ENCODE data around the gene ARRDC2. TPM values are rescaled to one million over a fixed set of nuclear protein-coding genes. Genes with fewer than 3 reads are reported as not detected.

The ARRDC2 gene
- total and polyA plus RNA-seq, 2 of the 13 experiments (the other 11 are each of a cell fraction or from before 2014, with no cell fraction given): 2.1 to 3.4 TPM

- no peak for TF ChIP-seq ZBTB43 (CRISPR knock-in tag; conservative IDR thresholded peaks at IDR 0.05)
- TF ChIP-seq PRDM10 (CRISPR knock-in tag; IDR thresholded peaks at IDR 0.05; ENCODE audit: low read depth): peak; percentile 97
- TF ChIP-seq ZNF768 (CRISPR knock-in tag; IDR thresholded peaks at IDR 0.05): no peak
- TF ChIP-seq DMAP1 (CRISPR knock-in tag; IDR thresholded peaks at IDR 0.05): no peak
- no peak for TF ChIP-seq ZNF616 (CRISPR knock-in tag; IDR thresholded peaks at IDR 0.05; ENCODE audit: low read depth)
- TF ChIP-seq PHF20 (CRISPR knock-in tag; IDR thresholded peaks at IDR 0.05): no peak
- no peak for TF ChIP-seq ZNF782 (CRISPR knock-in tag; IDR thresholded peaks at IDR 0.05; ENCODE audit: borderline replicate concordance)
- no peak for TF ChIP-seq ATF2 (CRISPR knock-in tag; IDR thresholded peaks at IDR 0.05)
- no peak for TF ChIP-seq ZNF766 (CRISPR knock-in tag; IDR thresholded peaks at IDR 0.05; ENCODE audit: borderline replicate concordance)
- no peak for TF ChIP-seq NFRKB (IDR thresholded peaks at IDR 0.05)
- no peak for TF ChIP-seq ZSCAN31 (CRISPR knock-in tag; IDR thresholded peaks at IDR 0.05; ENCODE audit: low read depth)
- TF ChIP-seq ZNF430 (CRISPR knock-in tag; IDR thresholded peaks at IDR 0.05): no peak
- no peak for TF ChIP-seq PHB2 (IDR thresholded peaks at IDR 0.05; ENCODE audit: partially characterized antibody)
- no peak for TF ChIP-seq ZNF253 (CRISPR knock-in tag; IDR thresholded peaks at IDR 0.05; ENCODE audit: borderline replicate concordance)
- no peak for TF ChIP-seq NFATC3 (CRISPR knock-in tag; IDR thresholded peaks at IDR 0.05)
- no peak for TF ChIP-seq ZNF180 (CRISPR knock-in tag; IDR thresholded peaks at IDR 0.05; ENCODE audit: borderline replicate concordance, low read depth)
- peak; percentile 32; the same call in 1 of the 2 replicates for TF ChIP-seq ZMYM3 (CRISPR knock-in tag; IDR thresholded peaks at IDR 0.05)
- TF ChIP-seq KDM5B (CRISPR knock-in tag; IDR thresholded peaks at IDR 0.05; ENCODE audit: borderline replicate concordance): no peak
- no peak for TF ChIP-seq ZSCAN9 (CRISPR knock-in tag; IDR thresholded peaks at IDR 0.05; ENCODE audit: borderline replicate concordance)
- TF ChIP-seq HOXD1 (CRISPR knock-in tag; IDR thresholded peaks at IDR 0.05): no peak
- TF ChIP-seq ZNF343 (CRISPR knock-in tag; IDR thresholded peaks at IDR 0.05): peak; percentile 55; the same call in 1 of the 2 replicates
- no peak for TF ChIP-seq TRIM24 (CRISPR knock-in tag; IDR thresholded peaks at IDR 0.05)
- TF ChIP-seq ZNF224 (CRISPR knock-in tag; IDR thresholded peaks at IDR 0.05): no peak
- peak; percentile 34; the same call in 1 of the 2 replicates for TF ChIP-seq ZNF350 (CRISPR knock-in tag; IDR thresholded peaks at IDR 0.05; ENCODE audit: borderline replicate concordance, low read depth)
- TF ChIP-seq ZMYM2 (CRISPR knock-in tag; IDR thresholded peaks at IDR 0.05): no peak
- no peak for TF ChIP-seq SNRNP70 (IDR thresholded peaks at IDR 0.05; ENCODE audit: low read depth, low read length)
These were observed 9.8 kb upstream of the ARRDC2 start (continued) for GRCh38 chr19:17997969-17998826.
